NCI-H345 (cell line): ENCODE results near the gene C16orf96.

Experiments
- DNase-seq: peaks from one replicate; lab custom pipeline; 2025; lab: John Stamatoyannopoulos, UW

Gene C16orf96

DNA sequence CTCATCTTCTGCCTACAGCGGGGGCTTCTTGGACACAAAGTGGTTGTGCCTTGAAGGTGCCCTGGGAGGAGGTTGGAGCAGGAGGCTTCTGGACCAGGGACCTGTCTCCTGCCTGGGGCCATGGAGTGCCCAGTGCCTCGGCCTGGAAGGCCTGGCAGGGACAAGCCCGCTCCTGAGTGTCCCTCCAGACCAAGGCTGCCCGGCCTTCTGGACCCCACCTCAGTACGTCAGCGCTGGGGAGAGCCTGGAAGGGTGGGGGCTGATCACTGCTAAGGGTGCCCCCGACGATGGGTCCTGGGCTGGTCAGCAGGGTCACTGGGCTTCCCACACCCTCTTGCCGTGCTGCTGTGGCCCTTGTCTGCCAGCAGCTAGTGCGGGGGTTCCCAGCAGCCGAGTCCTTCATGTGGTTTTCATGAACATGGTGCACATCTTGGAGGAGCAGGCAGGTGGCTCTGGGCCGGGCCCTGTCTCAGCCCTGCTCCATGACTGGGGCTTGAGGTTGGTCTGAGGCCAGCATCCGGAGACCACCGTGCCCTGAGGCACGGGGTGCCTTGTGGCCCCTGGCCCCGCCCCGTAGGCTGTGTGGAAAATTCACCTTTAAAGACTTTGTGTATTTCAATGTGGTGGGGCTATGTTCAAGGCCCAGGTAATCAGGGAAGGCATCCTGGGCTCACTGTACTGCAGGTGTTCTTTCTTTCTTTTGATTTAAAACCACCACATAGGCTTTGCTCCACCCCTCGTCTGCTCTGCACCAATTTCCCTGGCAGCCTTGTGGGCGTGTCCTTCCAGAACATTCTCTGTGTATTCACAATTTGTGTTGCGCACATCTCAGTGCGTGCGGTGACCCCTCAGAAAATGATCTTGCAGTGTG lies 90.9 kb downstream of the C16orf96 start:
- no peak for DNase-seq

DNA sequence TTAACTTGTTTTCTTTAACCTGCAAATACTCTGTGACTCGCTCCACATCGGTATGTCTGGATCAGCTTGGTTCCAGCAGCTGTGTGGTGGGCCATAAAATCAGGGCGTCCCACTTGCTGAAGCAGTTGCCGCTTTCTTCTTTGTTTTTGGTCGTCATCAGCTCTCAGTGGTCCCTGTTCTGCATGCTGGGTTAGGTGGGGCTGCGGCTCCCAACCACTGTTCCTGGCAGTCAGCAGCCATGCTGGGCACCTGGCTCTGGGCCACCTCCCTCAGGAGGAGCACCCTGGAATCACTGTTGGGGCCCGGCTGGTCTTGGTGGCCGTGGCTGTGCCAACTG lies 91.5 kb downstream of the C16orf96 start:
- no peak for DNase-seq

- no peak for DNase-seq
Observed at GRCh38 chr16:4648917-4649316, 92.8 kb downstream of the C16orf96 start.

- DNase-seq: no peak
Observed at GRCh38 chr16:4649744-4650442, 93.8 kb downstream of the C16orf96 start.
